PC-9 (cell line): ENCODE data around the gene COX6A1. TPM values are rescaled to one million over a fixed set of nuclear protein-coding genes. Genes with fewer than 3 reads are reported as not detected.

Source experiments
- BruUV-seq: library from RNA; stranded (reverse); fragments of 400-500 nt; replicated peaks from 2 replicates; lab custom pipeline; 2021; lab: Mats Ljungman, UMichigan
- CTCF ChIA-PET: fragments of 300-600 bp; sonication (Branson Sonifier 250); formaldehyde crosslinking; loops from one replicate; lab custom pipeline; 2022; ENCODE audit warnings: antibody characterized with exemption; lab: Charles Lee
- POLR2A ChIA-PET: fragments of 300-600 bp; sonication (Branson Sonifier 250); formaldehyde crosslinking; loops from one replicate; lab custom pipeline; 2022; ENCODE audit warnings: antibody characterized with exemption; ENCODE audit not compliant: unreplicated experiment; lab: Charles Lee
- DNase-seq, 2 experiments: peaks; one replicate each; pipeline versions ENCODE4 v3.0.0 to v3.0.0-alpha.2; 2015 to 2022; ENCODE audit warnings: mixed read lengths in 1 of 2
- H2AFZ ChIP-seq: fragments of 200-600 bp; sonication (generic); 2 replicates; pipeline ENCODE4 v1.8.1; 2017; ENCODE audit warnings: antibody characterized with exemption
- H3F3A ChIP-seq: fragments of 200-600 bp; sonication (generic); 2 replicates; pipeline ENCODE4 v1.8.1; 2017; ENCODE audit warnings: antibody characterized with exemption, mild to moderate bottlenecking, low read depth; ENCODE audit not compliant: insufficient read depth
- H3K27ac ChIP-seq: fragments of 200-600 bp; sonication (generic); 2 replicates; pipeline ENCODE4 v1.6.1; 2016; ENCODE audit warnings: mixed run types
- H3K27me3 ChIP-seq: fragments of 200-600 bp; sonication (generic); 2 replicates; pipeline ENCODE4 v1.6.1; 2016; ENCODE audit warnings: low read depth, mixed run types; ENCODE audit not compliant: insufficient read depth
- H3K36me3 ChIP-seq: fragments of 200-600 bp; sonication (generic); 2 replicates; pipeline ENCODE4 v1.6.1; 2016; ENCODE audit warnings: low read depth, mixed run types
- H3K4me1 ChIP-seq: fragments of 200-600 bp; sonication (generic); replicated peaks from 2 replicates; pipeline ENCODE4 v1.6.1; 2016; ENCODE audit warnings: mixed run types; ENCODE audit not compliant: insufficient read depth
- H3K4me2 ChIP-seq: fragments of 200-600 bp; sonication (generic); 2 replicates; pipeline ENCODE4 v1.6.1; 2017; ENCODE audit warnings: mixed run types
- H3K4me3 ChIP-seq: fragments of 200-600 bp; sonication (generic); 2 replicates; pipeline ENCODE4 v1.6.1; 2016; ENCODE audit warnings: mixed run types
- H3K79me2 ChIP-seq: fragments of 200-600 bp; sonication (generic); 2 replicates; pipeline ENCODE4 v1.6.1; 2017; ENCODE audit warnings: low read depth, mixed run types
- H3K9me2 ChIP-seq: fragments of 200-600 bp; sonication (generic); 2 replicates; pipeline ENCODE4 v1.8.1; 2017; ENCODE audit warnings: mild to moderate bottlenecking; ENCODE audit not compliant: insufficient read depth
- H3K9me3 ChIP-seq: fragments of 200-600 bp; sonication (generic); 2 replicates; pipeline ENCODE4 v1.8.1; 2016; ENCODE audit warnings: low read depth; ENCODE audit not compliant: insufficient read depth
- H4K20me1 ChIP-seq: fragments of 200-600 bp; sonication (generic); 2 replicates; pipeline ENCODE4 v1.8.1; 2017; ENCODE audit not compliant: insufficient read depth
- EZH2 ChIP-seq: fragments of 200-600 bp; sonication (generic); IDR thresholded peaks from 2 replicates; pipeline ENCODE4 v1.8.0; 2017; ENCODE audit warnings: antibody characterized with exemption, low read depth
- intact Hi-C: fragments of 100-400 bp; cut with micrococcal nuclease; formaldehyde crosslinking; loops from one replicate; pipeline ENCODE4 v1.10.0; 2022; ENCODE audit not compliant: unreplicated experiment
- total RNA-seq: library from RNA; stranded (reverse); gene quantifications from 2 replicates; pipeline ENCODE4 v1.2.3, GENCODE V29; 2021
- TF ChIP-seq, protein P1 (sequence below): fragments of 200-600 bp; sonication (generic); conservative IDR thresholded peaks from 2 replicates; pipeline ENCODE4 v1.6.1; 2017; ENCODE audit warnings: mixed run types, antibody characterized with exemption, mild to moderate bottlenecking, moderate library complexity

Gene COX6A1
- total RNA-seq, 1 experiment from 2014 or later: 433 TPM

- Histone ChIP-seq H3K27ac (no peak overlapping the region), H3K4me3 (no peak overlapping the region), H4K20me1 (no peaks in the 10 kb centered on the region), H3K36me3 (no peaks in the 10 kb centered on the region), H2AFZ (no peak overlapping the region), H3K4me1 (no peaks in the 10 kb centered on the region), H3K79me2 (no peaks in the 10 kb centered on the region), H3K4me2 (no peak overlapping the region), H3F3A (no peaks in the 10 kb centered on the region), H3K27me3 (no peaks in the 10 kb centered on the region), H3K9me3 (no peaks in the 10 kb centered on the region), H3K9me2 (no peaks in the 10 kb centered on the region)
- no peak for DNase-seq
- ChIA-PET CTCF (no interaction called here), POLR2A (no interaction called here)
- TF ChIP-seq EZH2: no peak
- TF ChIP-seq, protein P1, sequence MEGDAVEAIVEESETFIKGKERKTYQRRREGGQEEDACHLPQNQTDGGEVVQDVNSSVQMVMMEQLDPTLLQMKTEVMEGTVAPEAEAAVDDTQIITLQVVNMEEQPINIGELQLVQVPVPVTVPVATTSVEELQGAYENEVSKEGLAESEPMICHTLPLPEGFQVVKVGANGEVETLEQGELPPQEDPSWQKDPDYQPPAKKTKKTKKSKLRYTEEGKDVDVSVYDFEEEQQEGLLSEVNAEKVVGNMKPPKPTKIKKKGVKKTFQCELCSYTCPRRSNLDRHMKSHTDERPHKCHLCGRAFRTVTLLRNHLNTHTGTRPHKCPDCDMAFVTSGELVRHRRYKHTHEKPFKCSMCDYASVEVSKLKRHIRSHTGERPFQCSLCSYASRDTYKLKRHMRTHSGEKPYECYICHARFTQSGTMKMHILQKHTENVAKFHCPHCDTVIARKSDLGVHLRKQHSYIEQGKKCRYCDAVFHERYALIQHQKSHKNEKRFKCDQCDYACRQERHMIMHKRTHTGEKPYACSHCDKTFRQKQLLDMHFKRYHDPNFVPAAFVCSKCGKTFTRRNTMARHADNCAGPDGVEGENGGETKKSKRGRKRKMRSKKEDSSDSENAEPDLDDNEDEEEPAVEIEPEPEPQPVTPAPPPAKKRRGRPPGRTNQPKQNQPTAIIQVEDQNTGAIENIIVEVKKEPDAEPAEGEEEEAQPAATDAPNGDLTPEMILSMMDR: no peak
- intact Hi-C loops: no loop called here
- BruUV-seq: no TSS peak
These were observed 21.3 kb upstream of the COX6A1 start for GRCh38 chr12:120416490-120417216.

GRCh38 chr12:120417917-120418580, 19.9 kb upstream of the COX6A1 start:
- H3F3A ChIP-seq: no peaks in the 10 kb centered on the region
- no peaks in the 10 kb centered on the region for H3K9me3 ChIP-seq
- H3K27me3 ChIP-seq: no peaks in the 10 kb centered on the region
- CTCF ChIA-PET: no interaction called here
- POLR2A ChIA-PET: no interaction called here
- TF ChIP-seq, protein P1: no peak
- TF ChIP-seq EZH2: no peak
- H3K4me2 ChIP-seq: no peak overlapping the region
- no peak for DNase-seq
- no peaks in the 10 kb centered on the region for H3K79me2 ChIP-seq
- no peak overlapping the region for H2AFZ ChIP-seq
- H4K20me1 ChIP-seq: no peaks in the 10 kb centered on the region
- BruUV-seq: no TSS peak
- no peaks in the 10 kb centered on the region for H3K4me1 ChIP-seq
- H3K27ac ChIP-seq: no peak overlapping the region
- no peaks in the 10 kb centered on the region for H3K36me3 ChIP-seq
- no peaks in the 10 kb centered on the region for H3K9me2 ChIP-seq
- no peak overlapping the region for H3K4me3 ChIP-seq
- intact Hi-C loops: no loop called here

DNA sequence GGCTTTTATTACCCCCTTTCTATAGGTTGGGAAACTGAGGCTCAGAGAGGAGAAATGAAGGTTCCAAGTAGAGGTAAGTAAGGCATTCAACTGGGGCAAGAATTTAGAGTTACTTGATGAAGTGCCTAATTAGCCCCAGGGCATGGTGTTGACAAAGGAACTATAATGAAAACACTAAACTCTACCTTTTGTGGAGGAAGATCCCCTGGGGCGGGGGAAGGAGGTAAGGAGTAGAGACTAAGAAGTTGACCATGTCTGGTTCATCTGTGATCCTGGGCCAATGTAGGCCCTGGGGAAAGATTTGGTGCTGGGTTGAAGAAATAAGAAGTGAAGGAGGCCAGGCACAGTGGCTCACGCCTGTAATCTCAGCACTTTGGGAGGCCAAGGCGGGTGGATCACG, 16.2 kb upstream of the COX6A1 start:
- no peaks in the 10 kb centered on the region for H4K20me1 ChIP-seq
- no peak for DNase-seq
- no peak overlapping the region for H2AFZ ChIP-seq
- no peaks in the 10 kb centered on the region for H3K9me2 ChIP-seq
- no peaks in the 10 kb centered on the region for H3K36me3 ChIP-seq
- H3F3A ChIP-seq: no peaks in the 10 kb centered on the region
- TF ChIP-seq, protein P1: no peak
- TF ChIP-seq EZH2: no peak
- H3K79me2 ChIP-seq: no peaks in the 10 kb centered on the region
- H3K27me3 ChIP-seq: no peaks in the 10 kb centered on the region
- H3K4me2 ChIP-seq: no peak overlapping the region
- H3K4me1 ChIP-seq: no peaks in the 10 kb centered on the region
- H3K4me3 ChIP-seq: no peak overlapping the region
- H3K27ac ChIP-seq: no peak overlapping the region
- POLR2A ChIA-PET: no interaction called here
- no TSS peak for BruUV-seq
- no peaks in the 10 kb centered on the region for H3K9me3 ChIP-seq
- intact Hi-C loops: no loop called here
- CTCF ChIA-PET: no interaction called here
